Coronary artery (tissue), 2 donors: ENCODE measurements around the gene NANOS1.

ENCODE experiments used
- DNase-seq: peaks from one replicate; pipeline ENCODE4 v3.0.0-alpha.2; 2017; ENCODE audit warnings: low spot score
- H3K27ac ChIP-seq, 2 donors: fragments of 200-600 bp; sonication (generic); one replicate each; pipeline ENCODE4 v1.5.1; 2016 to 2019
- H3K4me3 ChIP-seq: fragments of 200-600 bp; sonication (generic); 2 replicates; pipeline ENCODE4 v1.5.1; 2016; ENCODE audit warnings: mild to moderate bottlenecking, moderate library complexity
- CTCF ChIP-seq: fragments of 200-600 bp; sonication (generic); IDR thresholded peaks from one replicate; pipeline ENCODE4 v1.5.1; 2019; ENCODE audit warnings: antibody characterized with exemption

Gene NANOS1

GRCh38 chr10:118997379-118997778, 32.1 kb upstream of the NANOS1 start:
- H3K4me3 ChIP-seq = no peak overlapping the region
- no peak for TF ChIP-seq CTCF
- DNase-seq = no peak
- no peak overlapping the region for H3K27ac ChIP-seq

- DNase-seq = no peak
- no peak overlapping the region for H3K27ac ChIP-seq
- TF ChIP-seq CTCF = no peak
- no peak overlapping the region for H3K4me3 ChIP-seq
Measured at GRCh38 chr10:118998183-118998582, 31.3 kb upstream of the NANOS1 start.

- DNase-seq = no peak
- no peak for TF ChIP-seq CTCF
- Histone ChIP-seq H3K27ac (no peak overlapping the region), H3K4me3 (no peak overlapping the region)
Measured at GRCh38 chr10:119001717-119002500, 27.6 kb upstream of the NANOS1 start.

GRCh38 chr10:119003572-119004289, 25.8 kb upstream of the NANOS1 start:
- no peak for DNase-seq
- no peak overlapping the region for H3K4me3 ChIP-seq
- TF ChIP-seq CTCF = no peak
- H3K27ac ChIP-seq = no peak overlapping the region

GRCh38 chr10:119005362-119006043, 24.0 kb upstream of the NANOS1 start:
- TF ChIP-seq CTCF = no peak
- H3K27ac ChIP-seq = no peak overlapping the region
- DNase-seq = no peak

GRCh38 chr10:119006451-119007210, 22.9 kb upstream of the NANOS1 start:
- Histone ChIP-seq H3K27ac (no peak overlapping the region), H3K4me3 (no peak overlapping the region)
- no peak for DNase-seq
- TF ChIP-seq CTCF = no peak

More at GRCh38 chr10:119005362-119006043, 24.0 kb upstream of the NANOS1 start:
- no peak overlapping the region for H3K4me3 ChIP-seq
